GM12872 (cell line): Measurements from ENCODE around the gene TNFRSF6B.

Experiments used
- CTCF ChIP-seq: IDR thresholded peaks from 3 replicates; pipeline ENCODE4 v1.5.1; 2011; ENCODE audit warnings: low read depth, mild to moderate bottlenecking, low read length, moderate library complexity; ENCODE audit not compliant: insufficient read depth

TNFRSF6B gene

DNA sequence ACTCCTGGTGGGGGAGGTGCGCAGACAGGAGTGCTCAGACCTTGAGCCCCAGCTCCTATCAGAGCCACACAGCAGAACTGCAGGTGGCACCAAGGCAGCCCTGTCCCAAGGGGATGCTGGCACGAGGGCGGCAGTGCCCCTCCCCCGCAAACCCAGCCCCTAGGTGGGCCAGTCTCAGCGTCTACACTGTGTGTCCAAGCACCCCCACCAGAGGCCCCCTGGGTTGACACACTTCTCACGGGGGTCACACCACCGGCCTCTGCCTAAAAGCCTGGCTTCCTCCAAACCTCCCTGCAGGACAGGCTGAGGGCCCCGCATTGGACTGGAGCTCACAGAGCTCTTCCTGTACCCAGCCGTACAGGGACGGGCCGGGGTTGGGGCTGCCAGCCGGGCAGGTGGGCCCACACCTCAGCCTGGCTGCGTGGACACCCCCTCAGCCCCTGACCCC lies 51.2 kb downstream of the TNFRSF6B start:
- TF ChIP-seq CTCF, result no peak
